NOMO-1 treated with DMSO at 0.1 percent for 48 hours (cell line): Measurements from ENCODE around the gene MBOAT1.

ENCODE experiments used
- DNase-seq: peaks from one replicate; lab custom pipeline; 2025; ENCODE audit not compliant: unreplicated experiment; lab: John Stamatoyannopoulos, UW

MBOAT1 gene

GRCh38 chr6:20235041-20235440 is 22.8 kb upstream of the MBOAT1 start:
- no peak for DNase-seq

- DNase-seq: no peak
Observed at GRCh38 chr6:20234136-20234535, 21.9 kb upstream of the MBOAT1 start.

- no peak for DNase-seq
Observed at GRCh38 chr6:20233007-20233730, 20.9 kb upstream of the MBOAT1 start.

- no peak for DNase-seq
Observed at GRCh38 chr6:20232188-20232587, 19.9 kb upstream of the MBOAT1 start.

- no peak for DNase-seq
Observed at GRCh38 chr6:20230401-20231119, 18.3 kb upstream of the MBOAT1 start.

GRCh38 chr6:20229881-20230280 is 17.6 kb upstream of the MBOAT1 start:
- no peak for DNase-seq

GRCh38 chr6:20227350-20227749 is 15.1 kb upstream of the MBOAT1 start:
- no peak for DNase-seq

- DNase-seq: peak; percentile 35
Observed at GRCh38 chr6:20223141-20223540, 10.9 kb upstream of the MBOAT1 start.

- DNase-seq: no peak
Observed at GRCh38 chr6:20221421-20221820, 9.2 kb upstream of the MBOAT1 start.

- DNase-seq: no peak
Observed at GRCh38 chr6:20220359-20220758, 8.1 kb upstream of the MBOAT1 start.

- DNase-seq: no peak
Observed at GRCh38 chr6:20217891-20218290, 5.6 kb upstream of the MBOAT1 start.

GRCh38 chr6:20217324-20217855 is 5.1 kb upstream of the MBOAT1 start:
- no peak for DNase-seq

- DNase-seq: no peak
Observed at GRCh38 chr6:20215310-20215709, 3.0 kb upstream of the MBOAT1 start.

- peak; percentile 18 for DNase-seq
Observed at GRCh38 chr6:20213271-20213798, 1.1 kb upstream of the MBOAT1 start.

- no peak for DNase-seq
Observed at GRCh38 chr6:20211941-20212391, 303 bp downstream of the MBOAT1 start.

- peak; percentile 33 for DNase-seq
Observed at GRCh38 chr6:20211037-20211940, 980 bp downstream of the MBOAT1 start.

- DNase-seq: no peak
Observed at GRCh38 chr6:20210158-20210557, 2.1 kb downstream of the MBOAT1 start.

- DNase-seq: no peak
Observed at GRCh38 chr6:20208687-20209378, 3.4 kb downstream of the MBOAT1 start.

- peak; percentile 24 for DNase-seq
Observed at GRCh38 chr6:20207088-20207418, 5.2 kb downstream of the MBOAT1 start.

- peak; percentile 22 for DNase-seq
Observed at GRCh38 chr6:20205722-20206161, 6.5 kb downstream of the MBOAT1 start.
